Measurements from ENCODE around the gene EMCN. TPM values are rescaled to one million over a fixed set of nuclear protein-coding genes. Genes with fewer than 3 reads are reported as not detected.
"Not testable (repeated sequence)": the region's sequence is repeated elsewhere in the genome, so short reads cannot be mapped to it uniquely, and the experiment has no call there.

The EMCN gene
- total RNA-seq, 2 experiments from 2014 or later = not detected

- H3K9me3 Mint-ChIP-seq (ENCODE audit: insufficient read depth) = no peaks in the 10 kb centered on the region
- H3K36me3 Mint-ChIP-seq (ENCODE audit: low read depth) = no peaks in the 10 kb centered on the region
- no peak for ATAC-seq
- peaks cover 4% of the 10 kb centered on the region for H3K27me3 Mint-ChIP-seq (ENCODE audit: low read depth)
- POLR2A ChIA-PET = no interaction called here
- no peaks in the 10 kb centered on the region for H3K4me1 Mint-ChIP-seq (ENCODE audit: low read depth)
- DNase-seq = no peak
- no peak overlapping the region for H3K27ac Mint-ChIP-seq
- CTCF ChIA-PET = no interaction called here
- H3K4me3 Mint-ChIP-seq = no peak overlapping the region
Observed at GRCh38 chr4:100421361-100421978, 96.4 kb downstream of the EMCN start.

- Mint-ChIP-seq H3K36me3 (ENCODE audit: low read depth) (no peaks in the 10 kb centered on the region), H3K4me3 (no peak overlapping the region), H3K27ac (no peak overlapping the region), H3K27me3 (ENCODE audit: low read depth) (peaks cover 4% of the 10 kb centered on the region), H3K9me3 (ENCODE audit: insufficient read depth) (no peaks in the 10 kb centered on the region), H3K4me1 (ENCODE audit: low read depth) (no peaks in the 10 kb centered on the region)
- DNase-seq = no peak
- POLR2A ChIA-PET = no interaction called here
- no peak for ATAC-seq
- CTCF ChIA-PET = no interaction called here
Observed at GRCh38 chr4:100420571-100420970, 97.3 kb downstream of the EMCN start.

- no peaks in the 10 kb centered on the region for H3K36me3 Mint-ChIP-seq (ENCODE audit: low read depth)
- no peak overlapping the region for H3K4me3 Mint-ChIP-seq
- ChIA-PET CTCF (no interaction called here), POLR2A (no interaction called here)
- no peak overlapping the region for H3K27ac Mint-ChIP-seq
- ATAC-seq = no peak
- no peaks in the 10 kb centered on the region for H3K9me3 Mint-ChIP-seq (ENCODE audit: insufficient read depth)
- no peak for DNase-seq
- H3K27me3 Mint-ChIP-seq (ENCODE audit: low read depth) = peaks cover 4% of the 10 kb centered on the region
- H3K4me1 Mint-ChIP-seq (ENCODE audit: low read depth) = no peaks in the 10 kb centered on the region
Observed at GRCh38 chr4:100417565-100417964, 100.3 kb downstream of the EMCN start.

GRCh38 chr4:100414016-100414790 is 103.6 kb downstream of the EMCN start:
- CTCF ChIA-PET = no interaction called here

GRCh38 chr4:100391863-100392262 is 126.0 kb downstream of the EMCN start:
- Mint-ChIP-seq H3K27ac (no peak overlapping the region), H3K36me3 (ENCODE audit: low read depth) (no peaks in the 10 kb centered on the region), H3K9me3 (ENCODE audit: insufficient read depth) (no peaks in the 10 kb centered on the region), H3K4me1 (ENCODE audit: low read depth) (peaks cover 2% of the 10 kb centered on the region), H3K4me3 (no peak overlapping the region), H3K27me3 (ENCODE audit: low read depth) (peaks cover 2% of the 10 kb centered on the region)
- CTCF ChIA-PET = no interaction called here
- ATAC-seq (no peak), DNase-seq (no peak)
- POLR2A ChIA-PET = no interaction called here

More at GRCh38 chr4:100414016-100414790, 103.6 kb downstream of the EMCN start:
- ATAC-seq = no peak
- no peaks in the 10 kb centered on the region for H3K9me3 Mint-ChIP-seq (ENCODE audit: insufficient read depth)
- no peaks in the 10 kb centered on the region for H3K4me1 Mint-ChIP-seq (ENCODE audit: low read depth)
- H3K27me3 Mint-ChIP-seq (ENCODE audit: low read depth) = peaks cover 3% of the 10 kb centered on the region
- POLR2A ChIA-PET = no interaction called here
- no peak for DNase-seq
- H3K4me3 Mint-ChIP-seq = no peak overlapping the region
- H3K36me3 Mint-ChIP-seq (ENCODE audit: low read depth) = no peaks in the 10 kb centered on the region
- no peak overlapping the region for H3K27ac Mint-ChIP-seq

GRCh38 chr4:100391086-100391485 is 126.7 kb downstream of the EMCN start:
- POLR2A ChIA-PET = no interaction called here
- no peaks in the 10 kb centered on the region for H3K9me3 Mint-ChIP-seq (ENCODE audit: insufficient read depth)
- CTCF ChIA-PET = no interaction called here
- no peak overlapping the region for H3K27ac Mint-ChIP-seq
- peaks cover 2% of the 10 kb centered on the region for H3K4me1 Mint-ChIP-seq (ENCODE audit: low read depth)
- H3K36me3 Mint-ChIP-seq (ENCODE audit: low read depth) = no peaks in the 10 kb centered on the region
- no peak overlapping the region for H3K4me3 Mint-ChIP-seq
- DNase-seq = no peak
- no peak for ATAC-seq
- H3K27me3 Mint-ChIP-seq (ENCODE audit: low read depth) = peaks cover 2% of the 10 kb centered on the region

GRCh38 chr4:100386270-100386669 is 131.6 kb downstream of the EMCN start:
- POLR2A ChIA-PET = interaction anchor here (0.6 kb wide), 1 partner anchor 104 kb away, joined by 3 read pairs; no protein-coding TSS in a partner anchor
- ATAC-seq (no peak), DNase-seq (no peak)
- CTCF ChIA-PET = no interaction called here
- Mint-ChIP-seq H3K4me3 (no peak overlapping the region), H3K36me3 (ENCODE audit: low read depth) (no peaks in the 10 kb centered on the region), H3K9me3 (ENCODE audit: insufficient read depth) (no peaks in the 10 kb centered on the region), H3K4me1 (ENCODE audit: low read depth) (no peaks in the 10 kb centered on the region), H3K27ac (no peak overlapping the region), H3K27me3 (ENCODE audit: low read depth) (peaks cover 2% of the 10 kb centered on the region)

GRCh38 chr4:100380401-100380800 is 137.4 kb downstream of the EMCN start:
- DNase-seq; H3K36me3 Mint-ChIP-seq (ENCODE audit: low read depth); H3K4me3 Mint-ChIP-seq; ATAC-seq; H3K9me3 Mint-ChIP-seq (ENCODE audit: insufficient read depth); H3K27ac Mint-ChIP-seq; H3K27me3 Mint-ChIP-seq (ENCODE audit: low read depth); H3K4me1 Mint-ChIP-seq (ENCODE audit: low read depth): not testable (repeated sequence)
- ChIA-PET CTCF (interaction anchor here (1.4 kb wide), 1 partner anchor 285 kb away, joined by 3 read pairs; no protein-coding TSS in a partner anchor), POLR2A (interaction anchor here (0.6 kb wide), 1 partner anchor 1043 kb away, joined by 3 read pairs; no protein-coding TSS in a partner anchor)

- no peak overlapping the region for H3K27ac Mint-ChIP-seq
Observed at GRCh38 chr4:100379583-100380105, 138.2 kb downstream of the EMCN start.

GRCh38 chr4:100372432-100372831 is 145.4 kb downstream of the EMCN start:
- no peaks in the 10 kb centered on the region for H3K27me3 Mint-ChIP-seq (ENCODE audit: low read depth)
- DNase-seq = no peak
- CTCF ChIA-PET = interaction anchor here (1.0 kb wide), 1 partner anchor 279 kb away, joined by 5 read pairs; no protein-coding TSS in a partner anchor
- H3K36me3 Mint-ChIP-seq (ENCODE audit: low read depth) = no peaks in the 10 kb centered on the region
- no peaks in the 10 kb centered on the region for H3K9me3 Mint-ChIP-seq (ENCODE audit: insufficient read depth)
- POLR2A ChIA-PET = interaction anchor here (0.7 kb wide), 1 partner anchor 555 kb away, joined by 3 read pairs; no protein-coding TSS in a partner anchor
- H3K4me3 Mint-ChIP-seq = no peak overlapping the region
- ATAC-seq = no peak
- H3K27ac Mint-ChIP-seq = no peak overlapping the region
- H3K4me1 Mint-ChIP-seq (ENCODE audit: low read depth) = no peaks in the 10 kb centered on the region

More at GRCh38 chr4:100379583-100380105, 138.2 kb downstream of the EMCN start:
- no peak for DNase-seq
- H3K36me3 Mint-ChIP-seq (ENCODE audit: low read depth) = no peaks in the 10 kb centered on the region
- ChIA-PET POLR2A (no interaction called here), CTCF (interaction anchor here (1.4 kb wide), 1 partner anchor 284 kb away, joined by 3 read pairs; no protein-coding TSS in a partner anchor)
- H3K4me3 Mint-ChIP-seq = no peak overlapping the region
- no peak for ATAC-seq
- H3K27me3 Mint-ChIP-seq (ENCODE audit: low read depth) = no peaks in the 10 kb centered on the region
- no peaks in the 10 kb centered on the region for H3K4me1 Mint-ChIP-seq (ENCODE audit: low read depth)
- H3K9me3 Mint-ChIP-seq (ENCODE audit: insufficient read depth) = no peaks in the 10 kb centered on the region

- Mint-ChIP-seq H3K27me3 (ENCODE audit: low read depth) (peaks cover 2% of the 10 kb centered on the region), H3K36me3 (ENCODE audit: low read depth) (no peaks in the 10 kb centered on the region), H3K9me3 (ENCODE audit: insufficient read depth) (no peaks in the 10 kb centered on the region), H3K4me3 (no peak overlapping the region), H3K27ac (no peak overlapping the region), H3K4me1 (ENCODE audit: low read depth) (no peaks in the 10 kb centered on the region)
- CTCF ChIA-PET = no interaction called here
- POLR2A ChIA-PET = no interaction called here
- DNase-seq (no peak), ATAC-seq (no peak)
Observed at GRCh38 chr4:100369871-100370270, 148.0 kb downstream of the EMCN start.

- Mint-ChIP-seq H3K4me1 (ENCODE audit: low read depth) (no peaks in the 10 kb centered on the region), H3K27ac (no peak overlapping the region), H3K36me3 (ENCODE audit: low read depth) (no peaks in the 10 kb centered on the region), H3K4me3 (no peak overlapping the region), H3K27me3 (ENCODE audit: low read depth) (peaks cover 2% of the 10 kb centered on the region), H3K9me3 (ENCODE audit: insufficient read depth) (no peaks in the 10 kb centered on the region)
- ATAC-seq (no peak), DNase-seq (no peak)
- ChIA-PET CTCF (no interaction called here), POLR2A (no interaction called here)
Observed at GRCh38 chr4:100367451-100367850, 150.4 kb downstream of the EMCN start.

Data from activated CD8-positive, alpha-beta T cell treated with anti-CD3 and anti-CD28 coated beads, Interleukin-2, amount 10 ng/mL, durations not matched to agents 7 days and 5 days (primary cell).